ENCODE measurements around the gene KNL1. TPM values are rescaled to one million over a fixed set of nuclear protein-coding genes. Genes with fewer than 3 reads are reported as not detected.

KNL1 gene
- total and polyA plus RNA-seq, 2 donors (not counting 3 experiments of a cell fraction or from before 2014, with no cell fraction given), result 4.0 to 31.8 TPM

DNA sequence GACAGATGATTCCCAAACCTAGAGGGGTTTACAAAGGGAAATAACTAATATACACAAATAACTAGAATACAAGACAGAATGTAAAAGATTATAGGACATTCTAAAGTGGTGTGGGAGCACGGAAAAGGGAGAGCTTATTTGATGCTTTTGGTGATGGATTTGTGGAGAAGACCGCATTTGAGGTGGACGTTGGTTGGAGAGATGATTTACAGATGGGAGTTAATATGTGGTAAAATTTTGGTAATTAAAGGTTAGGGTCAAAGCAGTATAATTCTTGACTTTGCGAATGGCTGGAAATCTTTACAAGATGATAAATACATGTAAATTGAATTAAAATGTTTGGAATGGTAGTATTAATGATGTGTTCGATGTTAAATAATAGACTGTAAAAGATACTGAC is 1.2 kb downstream of the KNL1 start:
- Histone ChIP-seq H3K9me1 (replicated peaks; ENCODE audit: control insufficient read depth, extremely low read depth, insufficient read depth, low read length) (no peaks in the 10 kb centered on the region), H2AFZ (ENCODE audit: low read depth, low read length) (peak overlapping the region; percentile 96), H3K4me3 (replicated peaks in 1 of 3; ENCODE audit: insufficient read depth in 1 of 3, low read depth in 1 of 3, low read length in 3 of 3) (peak overlapping the region; percentile 52 to 99 (median 99)), H4K20me1 (replicated peaks; ENCODE audit: control insufficient read depth, extremely low read depth, insufficient read depth, low read length) (no peaks in the 10 kb centered on the region), H3K36me3 (ENCODE audit: control insufficient read depth in 2 of 2, extremely low read depth in 1 of 2, insufficient read depth in 2 of 2, low read length in 2 of 2) (no peaks in the 10 kb centered on the region), H3K9ac (replicated peaks; ENCODE audit: extremely low read depth, insufficient read depth, low read length) (peak overlapping the region; percentile 99), H3K27me3 (ENCODE audit: control insufficient read depth in 2 of 2, insufficient read depth in 2 of 2, low read length in 2 of 2) (no peaks in the 10 kb centered on the region), H3K4me1 (ENCODE audit: control insufficient read depth, extremely low read depth, insufficient read depth, low read length) (peaks cover 8% of the 10 kb centered on the region), H3K27ac (ENCODE audit: insufficient read depth, low read depth, low read length) (no peak overlapping the region), H3K4me2 (ENCODE audit: insufficient read depth, low read length) (peak overlapping the region; percentile 98), H3K79me2 (ENCODE audit: control insufficient read depth, insufficient read depth, low read length) (peaks cover 57% of the 10 kb centered on the region), H3K9me3 (replicated peaks; ENCODE audit: control insufficient read depth, insufficient read depth, low read length) (no peaks in the 10 kb centered on the region)
- no TSS peak for BruUV-seq (replicated peaks)
- ChIA-PET POLR2A (no interaction called here), CTCF (interaction anchor here (1.3 kb wide), 1 partner anchor 10 kb away, joined by 4 read pairs; no protein-coding TSS in a partner anchor)
- no peak for FAIRE-seq
- TF ChIP-seq MYC (IDR thresholded peaks at IDR 0.05; ENCODE audit: low read depth, low read length), result no peak
- no peak for TF ChIP-seq FOS (IDR thresholded peaks at IDR 0.05; ENCODE audit: borderline replicate concordance, insufficient read depth, low read length)
- TF ChIP-seq EZH2 (IDR thresholded peaks at IDR 0.05; ENCODE audit: borderline replicate concordance, low read depth, low read length, severe bottlenecking), result no peak
- TF ChIP-seq, protein P1, sequence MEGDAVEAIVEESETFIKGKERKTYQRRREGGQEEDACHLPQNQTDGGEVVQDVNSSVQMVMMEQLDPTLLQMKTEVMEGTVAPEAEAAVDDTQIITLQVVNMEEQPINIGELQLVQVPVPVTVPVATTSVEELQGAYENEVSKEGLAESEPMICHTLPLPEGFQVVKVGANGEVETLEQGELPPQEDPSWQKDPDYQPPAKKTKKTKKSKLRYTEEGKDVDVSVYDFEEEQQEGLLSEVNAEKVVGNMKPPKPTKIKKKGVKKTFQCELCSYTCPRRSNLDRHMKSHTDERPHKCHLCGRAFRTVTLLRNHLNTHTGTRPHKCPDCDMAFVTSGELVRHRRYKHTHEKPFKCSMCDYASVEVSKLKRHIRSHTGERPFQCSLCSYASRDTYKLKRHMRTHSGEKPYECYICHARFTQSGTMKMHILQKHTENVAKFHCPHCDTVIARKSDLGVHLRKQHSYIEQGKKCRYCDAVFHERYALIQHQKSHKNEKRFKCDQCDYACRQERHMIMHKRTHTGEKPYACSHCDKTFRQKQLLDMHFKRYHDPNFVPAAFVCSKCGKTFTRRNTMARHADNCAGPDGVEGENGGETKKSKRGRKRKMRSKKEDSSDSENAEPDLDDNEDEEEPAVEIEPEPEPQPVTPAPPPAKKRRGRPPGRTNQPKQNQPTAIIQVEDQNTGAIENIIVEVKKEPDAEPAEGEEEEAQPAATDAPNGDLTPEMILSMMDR (IDR thresholded peaks at IDR 0.05; ENCODE audit: extremely low read depth in 1 of 2, insufficient read depth in 1 of 2, low read depth in 1 of 2, low read length in 2 of 2), result no peak
- no peak for TF ChIP-seq JUN (IDR thresholded peaks at IDR 0.05; ENCODE audit: borderline replicate concordance, insufficient read depth, insufficient read length, low read depth)
- no peak for TF ChIP-seq GATA2 (IDR thresholded peaks at IDR 0.05; ENCODE audit: insufficient read depth, insufficient read length, low read depth, low read length)
- TF ChIP-seq POLR2A (IDR thresholded peaks at IDR 0.05; ENCODE audit: low read depth, low read length), result no peak
- TF ChIP-seq, protein P2, sequence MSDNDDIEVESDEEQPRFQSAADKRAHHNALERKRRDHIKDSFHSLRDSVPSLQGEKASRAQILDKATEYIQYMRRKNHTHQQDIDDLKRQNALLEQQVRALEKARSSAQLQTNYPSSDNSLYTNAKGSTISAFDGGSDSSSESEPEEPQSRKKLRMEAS (IDR thresholded peaks at IDR 0.05; ENCODE audit: insufficient read depth, insufficient read length), result no peak
- no peak for TF ChIP-seq POLR2AphosphoS5 (IDR thresholded peaks at IDR 0.05; ENCODE audit: insufficient read depth, low read depth, low read length)
- DNase-seq (ENCODE audit: low read depth, low spot score), result peak; percentile 23
- dilution Hi-C loops (cut with MboI; ENCODE audit: extremely low pct_ligation_motif_present, low sequenced_read_pairs), result no loop called here
- intact Hi-C loops (cut with micrococcal nuclease), result loop anchor here (2.0 to 10.0 kb wide), 2 partner anchors 26 to 210 kb away; partner anchors contain the start of genes DNAJC17, RPUSD2 and ZFYVE19

Data from endothelial cell of umbilical vein (primary cell).